Suprapubic skin (tissue), 4 donors: ENCODE data around the gene CHI3L1. TPM values are rescaled to one million over a fixed set of nuclear protein-coding genes. Genes with fewer than 3 reads are reported as not detected.
"Not testable (repeated sequence)": the region's sequence is repeated elsewhere in the genome, so short reads cannot be mapped to it uniquely, and the experiment has no call there.

ENCODE experiments used
- DNase-seq, 2 donors: peaks; one replicate each; pipeline ENCODE4 v3.0.0-alpha.2; 2019; ENCODE audit warnings: low spot score in 2 of 2
- H3K27ac ChIP-seq: fragments of 200-600 bp; sonication (generic); one replicate; pipeline ENCODE4 v1.5.1; 2019
- H3K27me3 ChIP-seq: fragments of 200-600 bp; sonication (generic); one replicate; pipeline ENCODE4 v1.5.1; 2019
- H3K36me3 ChIP-seq: fragments of 200-600 bp; sonication (generic); one replicate; pipeline ENCODE4 v1.5.1; 2019
- H3K4me1 ChIP-seq: fragments of 200-600 bp; sonication (generic); one replicate; pipeline ENCODE4 v1.5.1; 2019
- H3K4me3 ChIP-seq: fragments of 200-600 bp; sonication (generic); one replicate; pipeline ENCODE4 v1.5.1; 2019; ENCODE audit warnings: mild to moderate bottlenecking
- H3K9me3 ChIP-seq: fragments of 200-600 bp; sonication (generic); one replicate; pipeline ENCODE4 v1.5.1; 2019
- EP300 ChIP-seq: sonication (generic); formaldehyde crosslinking; IDR thresholded peaks from one replicate; pipeline ENCODE4 v1.6.1; 2017; ENCODE audit warnings: antibody characterized with exemption
- POLR2A ChIP-seq, 2 donors: fragments of 450-650 bp; IDR thresholded peaks; one replicate each; pipeline ENCODE4 v1.6.1; 2017; ENCODE audit warnings: antibody characterized with exemption in 2 of 2, mild to moderate bottlenecking in 2 of 2, moderate library complexity in 2 of 2
- POLR2AphosphoS5 ChIP-seq, 3 donors: sonication (generic); formaldehyde crosslinking; IDR thresholded peaks; one replicate each; pipeline ENCODE4 v1.6.1; 2017; ENCODE audit warnings: antibody characterized with exemption in 3 of 3
- WGBS: methylation state at CpG from one replicate; pipeline ENCODE4 v1.1.5; 2018; 5-methylcytosine and 5-hydroxymethylcytosine counted together
- total RNA-seq, 4 donors: library from RNA; depleted of rRNA; stranded (reverse); fragments of >200 nt; gene quantifications; one replicate each; pipeline ENCODE4 v1.1.0, GENCODE V29; 2016
- TF ChIP-seq, protein P1 (sequence below), 2 donors: fragments of 200-600 bp in 1 of 2; fragments of 450-650 bp in 1 of 2; sonication (generic) in 1 of 2; IDR thresholded peaks; one replicate each; pipeline ENCODE4 v1.5.1; 2016 to 2019; ENCODE audit warnings: antibody characterized with exemption in 2 of 2, mild to moderate bottlenecking in 1 of 2, moderate library complexity in 1 of 2

The CHI3L1 gene
- total RNA-seq = 100 to 1,000 TPM; 100 to 257 (median 128) TPM

DNA sequence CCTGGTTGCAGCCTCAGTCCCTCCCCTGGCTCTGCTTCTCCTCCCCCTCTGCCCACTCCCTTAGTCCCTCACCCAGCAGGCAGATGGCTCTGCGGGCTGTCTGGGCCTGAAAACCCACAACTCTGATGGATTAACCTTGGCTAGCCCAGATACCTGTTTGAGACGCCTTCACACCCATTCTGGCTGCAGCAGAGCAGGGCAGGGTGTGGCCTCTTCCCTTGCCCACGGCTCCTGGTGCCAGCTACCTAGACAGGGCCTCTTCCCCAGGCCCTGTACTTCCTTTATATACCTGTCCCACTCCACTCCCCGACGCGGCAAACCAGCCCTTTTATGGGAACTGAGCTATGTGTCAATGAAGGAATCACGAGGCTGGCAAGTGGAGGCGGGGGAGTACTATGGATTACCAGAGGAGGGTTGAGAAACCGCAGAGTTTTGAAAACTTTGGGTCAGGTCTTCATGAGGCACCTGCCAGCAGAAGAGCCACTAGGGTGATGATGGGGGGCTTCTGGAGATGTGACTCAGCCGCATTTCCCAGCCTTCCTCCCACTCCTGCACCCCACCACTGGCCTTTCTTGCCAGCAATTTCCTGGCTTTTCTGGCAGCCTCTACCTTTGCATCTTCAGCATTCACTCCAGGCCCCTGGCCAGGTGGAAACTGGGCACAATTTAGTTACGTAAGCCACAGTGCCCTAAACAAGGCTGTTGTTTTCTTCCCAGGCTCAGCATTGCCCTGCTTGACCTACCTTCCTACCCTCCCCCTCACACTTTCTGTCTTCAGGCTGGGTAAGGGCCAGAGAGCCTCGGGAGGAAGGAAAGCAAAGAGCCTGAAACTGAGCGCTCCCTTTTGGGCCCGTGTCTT, at the start of gene CHI3L1:
Gene CHI3L1, minus strand, starts transcription at position 259 of the 858 bp plus-strand sequence. Its CDS starts 81 bp downstream, at position 178.
- no peaks in the 10 kb centered on the region for H3K9me3 ChIP-seq
- TF ChIP-seq, protein P1, sequence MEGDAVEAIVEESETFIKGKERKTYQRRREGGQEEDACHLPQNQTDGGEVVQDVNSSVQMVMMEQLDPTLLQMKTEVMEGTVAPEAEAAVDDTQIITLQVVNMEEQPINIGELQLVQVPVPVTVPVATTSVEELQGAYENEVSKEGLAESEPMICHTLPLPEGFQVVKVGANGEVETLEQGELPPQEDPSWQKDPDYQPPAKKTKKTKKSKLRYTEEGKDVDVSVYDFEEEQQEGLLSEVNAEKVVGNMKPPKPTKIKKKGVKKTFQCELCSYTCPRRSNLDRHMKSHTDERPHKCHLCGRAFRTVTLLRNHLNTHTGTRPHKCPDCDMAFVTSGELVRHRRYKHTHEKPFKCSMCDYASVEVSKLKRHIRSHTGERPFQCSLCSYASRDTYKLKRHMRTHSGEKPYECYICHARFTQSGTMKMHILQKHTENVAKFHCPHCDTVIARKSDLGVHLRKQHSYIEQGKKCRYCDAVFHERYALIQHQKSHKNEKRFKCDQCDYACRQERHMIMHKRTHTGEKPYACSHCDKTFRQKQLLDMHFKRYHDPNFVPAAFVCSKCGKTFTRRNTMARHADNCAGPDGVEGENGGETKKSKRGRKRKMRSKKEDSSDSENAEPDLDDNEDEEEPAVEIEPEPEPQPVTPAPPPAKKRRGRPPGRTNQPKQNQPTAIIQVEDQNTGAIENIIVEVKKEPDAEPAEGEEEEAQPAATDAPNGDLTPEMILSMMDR (IDR thresholded peaks at IDR 0.05) = no peak
- TF ChIP-seq POLR2AphosphoS5 (IDR thresholded peaks at IDR 0.05) (no peak), EP300 (no peak), POLR2A (IDR thresholded peaks at IDR 0.05) (no peak)
- WGBS = 33% methylated on average over 13 of the region's 14 CpGs
- DNase-seq = peak in 1 of 2 donors; percentile 70
- H3K27me3 ChIP-seq = no peaks in the 10 kb centered on the region
- H3K4me1 ChIP-seq = peaks cover 32% of the 10 kb centered on the region
- H3K27ac ChIP-seq = peak within 1 kb of the TSS; percentile 73
- H3K4me3 ChIP-seq = no peak within 1 kb of the TSS
- no peaks in the 10 kb centered on the region for H3K36me3 ChIP-seq

DNA sequence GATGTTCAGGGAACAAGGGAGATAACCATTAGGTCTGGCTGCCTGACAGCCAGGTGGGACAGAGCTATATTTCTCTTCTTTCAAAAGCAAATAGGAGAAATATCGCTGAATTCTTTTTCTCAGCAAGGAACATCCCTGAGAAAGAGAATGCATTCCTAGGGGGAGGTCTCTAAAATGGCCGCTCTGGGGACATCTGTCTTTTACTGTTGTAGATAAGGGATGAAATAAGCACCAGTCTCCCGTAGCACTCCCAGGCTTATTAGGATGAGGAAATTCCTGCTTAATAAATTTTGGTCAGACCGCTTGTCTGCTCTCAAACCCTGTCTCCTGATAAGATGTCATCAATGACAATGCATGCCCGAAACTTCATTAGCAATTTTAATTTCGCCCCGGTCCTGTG, 48.4 kb upstream of the CHI3L1 start:
- H3K27ac ChIP-seq, H3K4me3 ChIP-seq, DNase-seq, H3K36me3 ChIP-seq, H3K4me1 ChIP-seq: not testable (repeated sequence)
- H3K9me3 ChIP-seq = peaks cover 11% of the 10 kb centered on the region
- WGBS = 86% methylated on average over 7 of the region's 7 CpGs
- peaks cover 11% of the 10 kb centered on the region for H3K27me3 ChIP-seq

DNA sequence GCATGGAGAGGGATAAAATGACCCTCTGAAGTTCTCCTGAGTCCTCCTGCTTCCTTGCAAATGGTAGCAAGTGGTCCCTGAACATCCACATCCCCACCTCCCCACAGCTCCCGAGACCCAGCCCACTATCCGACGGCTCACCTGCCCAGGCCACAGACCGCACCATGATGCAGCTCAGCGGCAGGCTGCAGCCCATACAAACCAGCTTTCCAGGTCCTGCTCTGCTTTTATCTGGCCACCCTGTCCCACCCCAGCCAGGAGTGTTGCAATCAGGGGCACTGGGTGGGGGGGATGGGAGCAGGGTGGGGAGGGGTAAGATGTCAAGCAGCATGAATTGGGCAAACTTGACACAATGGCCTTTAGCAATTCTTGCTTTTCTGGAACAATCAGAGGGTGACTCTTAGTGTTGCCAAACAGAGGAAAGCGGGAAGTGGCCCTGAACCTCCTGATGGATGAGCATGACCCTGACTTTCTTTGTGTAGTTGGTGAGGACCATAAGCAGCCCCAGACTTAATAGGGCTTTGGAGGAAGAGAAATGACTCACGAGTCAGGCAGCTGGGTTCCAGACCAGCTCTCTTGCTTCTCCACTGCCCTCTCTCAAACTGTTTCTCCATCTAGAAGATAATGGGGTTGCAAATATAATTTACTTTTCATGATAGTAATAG, 43.1 kb upstream of the CHI3L1 start, which contains the start of gene CHIT1:
Gene CHIT1, minus strand, starts transcription at position 203 of the 665 bp plus-strand sequence. Its CDS starts 37 bp downstream, at position 166.
- Histone ChIP-seq H3K4me1 (no peaks in the 10 kb centered on the region), H3K9me3 (peaks cover 2% of the 10 kb centered on the region), H3K36me3 (no peaks in the 10 kb centered on the region), H3K27ac (no peak within 1 kb of the TSS), H3K27me3 (peaks cover 23% of the 10 kb centered on the region), H3K4me3 (no peak within 1 kb of the TSS)
- TF ChIP-seq EP300 (no peak), POLR2AphosphoS5 (IDR thresholded peaks at IDR 0.05) (no peak), POLR2A (IDR thresholded peaks at IDR 0.05) (no peak)
- TF ChIP-seq, protein P1 (IDR thresholded peaks at IDR 0.05) = no peak
- DNase-seq = no peak
- 79% methylated on average over 3 of the region's 7 CpGs for WGBS

DNA sequence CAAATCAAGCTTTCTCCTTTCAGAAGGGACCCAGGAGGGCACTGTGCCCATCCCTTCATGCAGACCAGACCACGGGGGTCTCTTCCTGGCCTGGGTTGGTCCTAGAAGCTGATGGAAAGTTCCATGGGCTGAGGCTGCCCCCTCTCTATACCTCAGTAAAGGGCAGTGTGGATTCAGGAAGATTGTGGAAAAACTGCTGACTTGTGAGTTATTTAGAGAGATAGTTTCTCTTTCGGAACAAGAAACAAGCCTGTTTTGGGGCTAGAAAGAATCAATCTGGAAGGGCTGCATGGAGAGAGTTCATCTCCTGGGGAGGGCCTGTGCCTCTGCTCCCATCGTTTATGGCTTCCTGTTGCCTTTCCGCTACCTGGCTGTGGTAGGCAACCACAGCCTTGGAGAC, 42.2 kb upstream of the CHI3L1 start:
- no peak overlapping the region for H3K4me3 ChIP-seq
- no peak for DNase-seq
- WGBS = 83% methylated on average over 4 of the region's 4 CpGs
- H3K27ac ChIP-seq = no peak overlapping the region
- H3K4me1 ChIP-seq = no peaks in the 10 kb centered on the region
- H3K9me3 ChIP-seq = no peaks in the 10 kb centered on the region
- TF ChIP-seq POLR2AphosphoS5 (IDR thresholded peaks at IDR 0.05) = no peak
- TF ChIP-seq POLR2A (IDR thresholded peaks at IDR 0.05) = no peak
- TF ChIP-seq EP300 = no peak
- TF ChIP-seq, protein P1 (IDR thresholded peaks at IDR 0.05) = no peak
- H3K27me3 ChIP-seq = peaks cover 23% of the 10 kb centered on the region
- H3K36me3 ChIP-seq = no peaks in the 10 kb centered on the region

DNA sequence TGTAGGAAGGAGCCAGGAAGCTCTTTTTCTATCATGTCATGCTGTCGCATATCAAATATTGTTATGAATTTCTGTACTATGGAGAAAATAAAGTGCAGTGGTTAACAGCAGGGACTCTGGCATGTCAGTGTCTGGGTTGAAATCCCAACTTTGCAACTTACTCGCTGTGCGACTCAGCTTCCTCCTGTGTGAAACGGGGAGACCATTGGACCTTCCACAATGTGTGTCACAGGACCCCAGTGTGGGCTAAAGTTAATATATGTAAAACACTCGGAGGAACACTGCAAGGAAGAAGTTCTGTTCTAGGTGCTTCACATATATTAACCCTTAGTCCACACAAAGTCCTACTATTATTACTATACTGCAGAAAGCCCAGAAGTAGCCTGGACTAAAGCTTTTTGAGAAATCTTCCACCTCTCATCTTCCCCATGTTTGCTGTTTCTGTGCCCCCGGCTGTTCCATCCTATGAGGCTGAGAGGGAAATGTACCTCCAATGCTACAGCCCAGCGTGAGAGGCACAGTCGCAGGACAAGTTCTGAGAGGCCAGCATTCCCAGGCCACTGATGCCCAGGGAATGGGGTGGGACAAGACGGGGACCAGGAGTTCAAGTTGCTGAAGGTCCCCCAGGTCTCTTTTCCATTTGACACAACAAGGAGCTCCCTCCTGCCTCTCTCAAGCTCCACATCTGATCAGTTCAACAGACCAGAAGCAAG, 41.0 kb upstream of the CHI3L1 start:
- no peaks in the 10 kb centered on the region for H3K4me1 ChIP-seq
- 82% methylated on average over 9 of the region's 9 CpGs for WGBS

More for the DNA sequence above, 41.0 kb upstream of the CHI3L1 start:
- H3K4me3 ChIP-seq = no peak overlapping the region
- TF ChIP-seq, protein P1 (IDR thresholded peaks at IDR 0.05) = no peak
- TF ChIP-seq EP300 (no peak), POLR2AphosphoS5 (IDR thresholded peaks at IDR 0.05) (no peak), POLR2A (IDR thresholded peaks at IDR 0.05) (no peak)
- H3K9me3 ChIP-seq = no peaks in the 10 kb centered on the region
- H3K36me3 ChIP-seq = no peaks in the 10 kb centered on the region
- H3K27me3 ChIP-seq = peaks cover 14% of the 10 kb centered on the region
- no peak for DNase-seq
- no peak overlapping the region for H3K27ac ChIP-seq
